Breast epithelium (tissue), 3 donors: ENCODE data around the gene RNF130.

ENCODE experiments used
- CTCF ChIP-seq, 3 donors: fragments of 450-650 bp; IDR thresholded peaks; one replicate each; pipeline ENCODE4 v1.5.1; 2016 to 2017; ENCODE audit warnings: antibody characterized with exemption in 3 of 3, mild to moderate bottlenecking in 3 of 3, moderate library complexity in 3 of 3
- POLR2A ChIP-seq: fragments of 450-650 bp; IDR thresholded peaks from one replicate; pipeline ENCODE4 v1.6.1; 2016; ENCODE audit warnings: antibody characterized with exemption, mild to moderate bottlenecking, moderate library complexity

- no peak for TF ChIP-seq POLR2A
- TF ChIP-seq CTCF (IDR thresholded peaks at IDR 0.05): no peak
These were observed 47.7 kb upstream of the RNF130 start for GRCh38 chr5:180119031-180119902.
